OCI-LY1 (cell line): ENCODE results near the gene B4GALT6.

ENCODE experiments used
- EZH2 ChIP-seq: fragments of 200-600 bp; sonication (generic), shearing (Covaris generic); IDR thresholded peaks from 2 replicates; pipeline ENCODE4 v1.8.0; 2017; ENCODE audit warnings: borderline replicate concordance, mixed run types, mild to moderate bottlenecking, antibody characterized with exemption, low read length, moderate library complexity, mixed read lengths
- TF ChIP-seq, protein P1 (sequence below): fragments of 200-600 bp; sonication (generic), shearing (Covaris generic); IDR thresholded peaks from 2 replicates; pipeline ENCODE4 v1.5.1; 2017; ENCODE audit warnings: mild to moderate bottlenecking, antibody characterized with exemption, low read length, moderate library complexity, mixed read lengths

DNA sequence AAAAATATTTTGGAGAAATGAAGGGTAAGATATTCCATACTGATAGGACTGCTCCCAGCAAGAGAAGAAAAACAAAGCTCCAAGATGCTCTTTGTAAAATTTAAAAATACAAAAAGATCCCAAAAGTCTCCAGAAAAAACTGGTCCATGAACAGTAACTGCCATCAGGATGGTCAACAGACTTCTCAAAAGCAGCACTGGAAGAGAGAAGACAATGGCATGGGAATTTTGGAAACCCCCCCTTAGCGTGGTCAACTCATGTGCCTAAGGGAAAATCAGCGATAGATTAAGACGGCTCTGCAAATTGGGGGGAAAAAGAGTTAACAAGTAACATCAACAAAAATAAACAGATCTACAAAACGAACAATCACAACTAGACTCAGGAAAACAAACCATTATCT is 23.6 kb downstream of the B4GALT6 start:
- TF ChIP-seq, protein P1, sequence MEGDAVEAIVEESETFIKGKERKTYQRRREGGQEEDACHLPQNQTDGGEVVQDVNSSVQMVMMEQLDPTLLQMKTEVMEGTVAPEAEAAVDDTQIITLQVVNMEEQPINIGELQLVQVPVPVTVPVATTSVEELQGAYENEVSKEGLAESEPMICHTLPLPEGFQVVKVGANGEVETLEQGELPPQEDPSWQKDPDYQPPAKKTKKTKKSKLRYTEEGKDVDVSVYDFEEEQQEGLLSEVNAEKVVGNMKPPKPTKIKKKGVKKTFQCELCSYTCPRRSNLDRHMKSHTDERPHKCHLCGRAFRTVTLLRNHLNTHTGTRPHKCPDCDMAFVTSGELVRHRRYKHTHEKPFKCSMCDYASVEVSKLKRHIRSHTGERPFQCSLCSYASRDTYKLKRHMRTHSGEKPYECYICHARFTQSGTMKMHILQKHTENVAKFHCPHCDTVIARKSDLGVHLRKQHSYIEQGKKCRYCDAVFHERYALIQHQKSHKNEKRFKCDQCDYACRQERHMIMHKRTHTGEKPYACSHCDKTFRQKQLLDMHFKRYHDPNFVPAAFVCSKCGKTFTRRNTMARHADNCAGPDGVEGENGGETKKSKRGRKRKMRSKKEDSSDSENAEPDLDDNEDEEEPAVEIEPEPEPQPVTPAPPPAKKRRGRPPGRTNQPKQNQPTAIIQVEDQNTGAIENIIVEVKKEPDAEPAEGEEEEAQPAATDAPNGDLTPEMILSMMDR = no peak
- TF ChIP-seq EZH2 = no peak
